Measurements from ENCODE around the gene RTN4RL1.

GRCh38 chr17:1995321-1995892, 29.7 kb downstream of the RTN4RL1 start:
- TF ChIP-seq CTCF (IDR thresholded peaks at IDR 0.05) = no peak
- no peak for TF ChIP-seq POLR2A (IDR thresholded peaks at IDR 0.05)
- no peak for TF ChIP-seq EP300 (IDR thresholded peaks at IDR 0.05)
